Right lobe of liver (tissue), 6 donors: Measurements from ENCODE around the gene PXDN. TPM values are rescaled to one million over a fixed set of nuclear protein-coding genes. Genes with fewer than 3 reads are reported as not detected.

ENCODE experiments used
- ATAC-seq, 4 donors: fragments of 200-7000 bp; cut with Tn5 transposase; one replicate each; pipeline ENCODE4 v1.9.1; 2020; ENCODE audit warnings: mild to moderate bottlenecking in 4 of 4, moderate library complexity in 4 of 4
- DNase-seq, 3 donors: peaks; one replicate each; pipeline ENCODE4 v3.0.0-alpha.2; 2020
- H3K27ac ChIP-seq, 3 donors: fragments of 200-600 bp; one replicate each; pipeline ENCODE4 v1.8.0; 2022
- H3K27me3 ChIP-seq, 2 donors: fragments of 200-600 bp; one replicate each; pipeline ENCODE4 v1.8.0; 2022
- H3K36me3 ChIP-seq, 4 donors: fragments of 200-600 bp; sonication (generic) in 1 of 4; one replicate each; pipeline versions ENCODE4 v1.5.1 to v1.8.0; 2017 to 2022; ENCODE audit warnings: control low read depth in 1 of 4
- H3K4me1 ChIP-seq, 4 donors: fragments of 200-600 bp; sonication (generic) in 1 of 4; one replicate each; pipeline versions ENCODE4 v1.5.1 to v1.8.0; 2017 to 2022; ENCODE audit warnings: control low read depth in 1 of 4
- H3K4me3 ChIP-seq, 3 donors: fragments of 200-600 bp; one replicate each; pipeline ENCODE4 v1.8.0; 2022
- H3K9me3 ChIP-seq, 4 donors: fragments of 200-600 bp; sonication (generic) in 1 of 4; one replicate each; pipeline versions ENCODE4 v1.5.1 to v1.8.0; 2017 to 2022; ENCODE audit warnings: control low read depth in 1 of 4
- CTCF ChIP-seq, 4 donors: fragments of 200-600 bp in 3 of 4; fragments of 450-650 bp in 1 of 4; IDR thresholded peaks; one replicate each; pipeline versions ENCODE4 v1.5.1 to v1.8.0; 2016 to 2022; ENCODE audit warnings: antibody characterized with exemption in 4 of 4, mild to moderate bottlenecking in 2 of 4
- POLR2A ChIP-seq: fragments of 450-650 bp; IDR thresholded peaks from one replicate; pipeline ENCODE4 v1.6.1; 2017; ENCODE audit warnings: antibody characterized with exemption, mild to moderate bottlenecking
- WGBS: methylation state at CpG from one replicate; pipeline ENCODE4 v1.1.6; 2018; ENCODE audit warnings: low coverage, low lambda C conversion rate; ENCODE audit not compliant: insufficient coverage; ENCODE audit errors: missing lambda C conversion rate; 5-methylcytosine and 5-hydroxymethylcytosine counted together
- intact Hi-C, 2 donors: fragments of 100-400 bp; cut with DNase I; formaldehyde crosslinking; loops; one replicate each; pipeline versions ENCODE4 v1.11.2 to v1.14.1; 2022
- total RNA-seq, 6 experiments: library from RNA; depleted of rRNA in 2 of 6; stranded (reverse); fragments of >200 nt in 2 of 6; fragmentation: NEBNext Ultra II Directional in 3 of 6; extraction: Animal tissue kit (Norgen Biotek cat#: 25700) in 3 of 6; gene quantifications; one replicate each; pipeline versions ENCODE4 v1.1.0 to v1.2.4, GENCODE V29; 2016 to 2023
- donor health status: DM: no; HTN: yes; CAD: no.
- donor health status: DM: no; HTN: no; CAD: no.
- donor health status: DM: no; HTN: no; CAD: no.
- donor health status: DM: no; HTN: yes; CAD: no.
- donor health status: DM: no; HTN: yes; CAD: no.

PXDN gene
- total RNA-seq, 6 experiments from 2014 or later, result 5.5 to 21.0 (median 11.4) TPM

- DNase-seq (no peak), ATAC-seq (no peak)
- no peak for TF ChIP-seq CTCF (IDR thresholded peaks at IDR 0.05)
- TF ChIP-seq POLR2A, result no peak
- H3K4me3 ChIP-seq, result no peak overlapping the region
- H3K9me3 ChIP-seq, result no peaks in the 10 kb centered on the region
- H3K27me3 ChIP-seq, result no peaks in the 10 kb centered on the region
- H3K27ac ChIP-seq, result no peak overlapping the region
- no CpG with 5 or more reads among the region's 17 CpGs for WGBS
- intact Hi-C loops, result no loop called here
- no peaks in the 10 kb centered on the region for H3K4me1 ChIP-seq
- no peaks in the 10 kb centered on the region for H3K36me3 ChIP-seq
Observed at GRCh38 chr2:1585635-1586034, 158.7 kb downstream of the PXDN start.

GRCh38 chr2:1584691-1585485 lies 159.4 kb downstream of the PXDN start:
- Histone ChIP-seq H3K9me3 (no peaks in the 10 kb centered on the region), H3K36me3 (no peaks in the 10 kb centered on the region), H3K27ac (no peak overlapping the region), H3K4me1 (no peaks in the 10 kb centered on the region), H3K27me3 (no peaks in the 10 kb centered on the region), H3K4me3 (no peak overlapping the region)
- DNase-seq (no peak), ATAC-seq (no peak)
- 63% methylated on average over 10 of the region's 18 CpGs for WGBS
- intact Hi-C loops, result no loop called here
- TF ChIP-seq CTCF (IDR thresholded peaks at IDR 0.05), result no peak
- TF ChIP-seq POLR2A, result no peak

DNA sequence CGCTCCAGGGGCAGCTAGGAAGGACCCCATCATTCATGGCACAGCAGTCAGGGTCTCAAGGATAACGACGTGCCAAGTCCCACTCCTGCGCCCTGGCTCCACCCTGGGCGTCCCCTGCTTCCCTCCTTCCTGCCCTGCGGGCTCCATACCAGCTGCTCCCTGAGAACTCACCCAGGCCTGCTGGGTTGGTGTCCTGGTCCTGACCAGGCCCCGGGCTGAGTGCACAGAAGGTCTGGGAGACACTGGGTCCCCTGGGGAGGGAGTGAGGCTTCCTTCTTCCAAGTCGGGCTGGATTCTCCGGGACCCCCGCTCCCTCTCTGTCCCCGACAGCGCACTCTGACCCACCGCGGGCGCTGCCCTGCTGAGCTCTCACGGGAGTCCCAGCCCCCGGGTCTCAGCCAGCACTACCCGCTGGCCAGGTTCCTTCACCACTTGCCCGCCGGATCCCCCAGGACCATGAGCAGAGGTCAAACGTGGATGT lies 160.2 kb downstream of the PXDN start:
- WGBS, result 60% methylated on average over 4 of the region's 21 CpGs
- H3K9me3 ChIP-seq, result no peaks in the 10 kb centered on the region
- ATAC-seq (peak in 1 of 4 donors; percentile 27), DNase-seq (no peak)
- H3K4me3 ChIP-seq, result no peak overlapping the region
- TF ChIP-seq CTCF (IDR thresholded peaks at IDR 0.05), result no peak
- TF ChIP-seq POLR2A, result no peak
- no peaks in the 10 kb centered on the region for H3K36me3 ChIP-seq
- H3K27me3 ChIP-seq, result no peaks in the 10 kb centered on the region
- intact Hi-C loops, result no loop called here
- no peaks in the 10 kb centered on the region for H3K4me1 ChIP-seq
- H3K27ac ChIP-seq, result no peak overlapping the region

DNA sequence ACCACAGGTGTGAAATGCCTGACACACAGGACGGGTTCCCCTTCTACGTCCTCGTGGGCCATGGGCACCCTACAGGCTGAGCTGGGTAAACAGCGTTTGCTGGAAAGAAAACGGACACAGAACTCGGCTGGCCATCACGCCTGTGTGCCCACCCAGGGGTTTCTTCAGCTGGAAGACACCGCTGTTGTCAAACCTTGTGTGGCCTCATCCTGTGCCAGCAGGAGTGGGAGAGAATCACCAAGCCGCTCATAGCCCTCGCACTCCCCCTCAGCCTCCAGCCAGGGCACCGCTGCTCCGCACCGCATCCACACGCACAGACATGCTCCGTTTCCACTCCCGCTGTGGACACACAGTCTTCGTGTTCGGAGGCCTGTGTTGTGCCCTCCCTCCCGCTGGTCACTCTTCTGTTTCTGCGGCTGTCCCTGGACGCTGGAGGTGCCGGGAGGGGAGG lies 161.4 kb downstream of the PXDN start:
- no peaks in the 10 kb centered on the region for H3K36me3 ChIP-seq
- ATAC-seq, result no peak
- TF ChIP-seq CTCF (IDR thresholded peaks at IDR 0.05), result no peak
- no peak for TF ChIP-seq POLR2A
- H3K4me1 ChIP-seq, result no peaks in the 10 kb centered on the region
- H3K4me3 ChIP-seq, result no peak overlapping the region
- no peak for DNase-seq
- intact Hi-C loops, result no loop called here
- 68% methylated on average over 4 of the region's 22 CpGs for WGBS
- H3K27me3 ChIP-seq, result no peaks in the 10 kb centered on the region
- no peaks in the 10 kb centered on the region for H3K9me3 ChIP-seq
- no peak overlapping the region for H3K27ac ChIP-seq
